HG03066 (cell line): Measurements from ENCODE around the gene LMBRD2.
"Not testable (repeated sequence)": the region's sequence is repeated elsewhere in the genome, so short reads cannot be mapped to it uniquely, and the experiment has no call there.

Source experiments
- ATAC-seq: cut with Tn5 transposase; IDR thresholded peaks from one replicate; pipeline ENCODE4 v1.9.1; 2021; ENCODE audit warnings: low read depth; ENCODE audit not compliant: unreplicated experiment

LMBRD2 gene

DNA sequence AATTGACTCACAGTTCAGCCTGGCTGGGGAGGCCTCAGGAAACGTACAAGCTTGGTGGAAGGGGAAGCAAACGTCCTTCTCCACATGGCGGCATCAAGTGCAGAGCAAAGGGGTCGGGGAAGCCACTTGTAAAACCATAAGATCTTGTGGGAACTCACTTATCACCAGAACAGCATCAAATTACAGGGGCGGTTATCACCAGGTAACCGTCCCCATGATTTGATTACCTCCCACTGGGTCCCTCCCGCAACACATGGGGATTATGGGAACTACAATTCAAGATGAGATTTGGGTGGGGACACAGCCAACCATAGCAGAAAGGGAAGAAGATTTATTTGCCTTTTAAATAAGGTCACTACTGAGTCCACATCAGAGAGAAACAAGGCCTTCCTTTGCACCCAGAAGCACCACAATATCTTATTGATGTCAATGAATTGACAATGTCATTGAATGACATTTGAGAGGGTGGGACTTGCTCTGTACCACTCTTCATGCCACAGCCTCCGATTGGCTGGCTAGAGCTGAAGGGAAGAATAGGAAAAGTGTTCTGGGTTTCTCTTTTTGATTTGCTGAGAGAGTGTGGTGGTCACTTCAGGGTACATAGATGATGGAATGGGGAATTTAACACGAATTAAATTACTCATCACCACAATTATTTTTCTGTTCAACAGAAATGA, 11.3 kb upstream of the LMBRD2 start:
- no peak for ATAC-seq

DNA sequence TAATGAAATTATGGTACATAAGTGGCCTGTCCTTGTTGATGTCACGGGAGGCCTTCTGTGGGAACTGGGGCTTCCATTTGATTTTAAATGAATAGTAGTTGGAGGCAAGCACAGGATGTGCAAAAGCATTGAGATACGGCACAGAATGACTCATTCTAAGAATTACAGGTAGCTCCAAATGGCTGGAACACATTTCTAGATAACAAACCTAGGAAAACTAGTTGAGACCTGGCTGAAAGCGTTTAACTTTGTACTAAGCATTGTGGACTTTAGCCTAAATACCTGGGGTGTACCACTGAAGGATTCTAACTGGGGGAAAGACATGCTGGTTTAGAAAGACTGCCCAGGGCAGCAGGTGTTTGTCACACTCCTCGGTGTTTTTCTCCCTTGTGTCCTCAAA, 9.7 kb upstream of the LMBRD2 start:
- ATAC-seq = no peak

DNA sequence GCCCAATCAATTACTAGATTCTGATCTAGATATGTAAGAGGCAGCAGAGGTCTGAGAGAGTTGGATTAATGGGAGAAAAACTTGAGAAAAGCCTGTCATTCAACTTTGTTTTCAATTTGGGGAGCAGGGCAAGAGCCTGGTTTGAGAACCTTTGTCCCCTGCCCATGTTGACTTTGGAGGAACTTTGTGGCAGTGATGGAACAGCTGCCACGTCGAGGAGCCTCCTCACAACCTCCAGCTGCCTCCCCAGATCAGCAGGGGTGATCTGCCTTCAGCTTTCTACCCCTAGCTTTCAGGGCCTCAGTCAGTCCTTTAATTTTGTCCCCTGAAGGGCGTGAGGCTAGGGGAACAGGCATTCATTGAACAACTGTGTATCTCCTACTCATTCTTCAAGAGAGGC, 8.9 kb upstream of the LMBRD2 start:
- no peak for ATAC-seq

DNA sequence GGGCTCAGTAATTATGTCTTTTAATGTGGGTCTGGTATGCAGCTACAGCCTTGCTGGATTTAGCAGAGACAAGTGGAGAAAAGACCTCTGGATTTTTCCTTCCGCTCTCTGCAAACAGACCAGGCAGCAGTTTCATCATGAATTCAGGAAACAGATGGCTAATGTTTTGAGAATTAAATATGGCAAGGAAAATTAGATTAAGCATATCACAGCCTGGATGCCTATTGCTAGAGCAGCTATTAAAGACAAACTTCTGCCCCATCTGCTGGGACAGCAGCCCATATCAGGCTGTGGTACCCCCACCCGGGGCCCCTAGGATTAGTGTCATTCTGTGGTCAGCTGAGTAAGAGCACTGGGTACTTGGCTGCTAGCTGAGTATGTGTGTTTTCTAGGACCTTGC, 6.5 kb upstream of the LMBRD2 start:
- no peak for ATAC-seq

DNA sequence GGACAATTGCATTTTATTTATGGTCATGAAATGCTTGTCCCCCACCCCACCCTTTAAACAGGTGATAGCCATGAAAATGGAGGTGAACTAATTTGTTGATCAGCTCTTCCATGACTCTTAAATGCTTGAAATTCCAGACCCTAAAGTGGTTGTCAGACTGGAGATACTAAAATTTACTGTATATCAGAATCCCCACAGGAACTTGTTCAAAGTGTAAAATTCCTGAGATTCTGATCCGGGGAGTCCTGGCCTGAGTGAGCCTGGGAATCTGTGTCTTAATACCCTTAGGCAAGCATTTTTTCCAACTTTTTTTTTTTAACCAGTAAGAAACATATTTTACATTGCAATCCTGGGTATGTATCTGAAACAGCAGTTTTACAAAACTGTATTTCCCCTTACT, 4.9 kb upstream of the LMBRD2 start:
- ATAC-seq = no peak

DNA sequence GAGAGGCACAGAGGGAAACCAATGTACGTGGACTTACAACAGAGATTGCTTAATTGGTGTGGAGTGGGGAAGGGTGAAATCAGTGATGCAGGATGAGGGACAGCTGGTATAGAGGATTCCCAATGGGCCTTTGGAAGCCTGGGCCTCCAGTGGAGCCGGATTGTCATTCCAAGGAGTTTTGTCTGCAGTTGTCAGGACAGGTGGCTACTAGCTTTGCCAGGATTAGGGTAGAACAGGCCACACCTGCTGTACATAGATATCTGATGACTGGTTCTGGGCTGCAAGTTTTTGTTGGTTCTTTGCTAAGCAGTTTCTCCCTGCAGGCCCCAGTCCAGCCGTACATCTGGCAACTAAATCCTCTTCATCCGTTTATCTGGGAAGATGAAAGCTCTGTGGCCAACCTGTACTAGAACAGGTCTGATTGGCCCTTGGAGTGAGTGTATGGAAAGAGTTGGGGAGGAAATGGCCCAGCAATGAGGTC, 4.5 kb upstream of the LMBRD2 start:
- no peak for ATAC-seq

DNA sequence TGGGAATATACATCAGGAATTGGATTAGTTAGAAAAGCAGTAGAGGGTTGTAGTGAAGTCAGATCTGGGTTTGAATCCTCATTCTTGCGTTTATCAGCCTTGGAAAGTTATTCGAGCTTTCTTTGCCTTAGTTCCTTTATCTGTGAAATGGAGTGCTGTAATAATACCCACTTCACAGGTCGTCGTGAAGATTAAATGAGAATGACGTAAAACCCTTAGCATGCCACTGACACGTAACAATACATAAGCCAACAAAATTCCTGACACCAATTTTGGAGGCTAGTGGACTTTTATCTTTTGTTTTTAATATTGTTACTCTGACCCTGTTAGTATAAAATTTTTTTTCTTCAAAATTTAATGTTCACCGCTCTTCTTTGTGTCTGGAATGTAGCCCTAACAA, 3.6 kb upstream of the LMBRD2 start:
- ATAC-seq = no peak

DNA sequence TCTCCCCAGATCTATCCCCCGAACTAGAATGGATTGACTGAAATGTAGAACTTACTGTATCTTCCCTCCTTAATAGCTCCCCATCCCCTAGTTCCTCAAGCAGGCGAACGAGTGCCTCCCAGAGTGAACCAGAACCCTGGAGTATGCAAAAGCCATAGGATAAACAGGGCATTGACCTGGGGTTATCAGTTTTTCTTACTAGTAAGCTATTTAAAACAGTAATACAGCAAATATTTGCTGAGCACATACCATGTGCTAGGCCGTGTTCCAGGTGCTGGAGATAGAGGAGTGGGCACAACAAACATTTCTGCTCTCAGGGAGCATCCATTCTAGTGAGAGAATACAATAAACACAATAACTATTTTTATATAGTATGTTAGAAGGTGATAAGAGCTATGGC, 2.0 kb upstream of the LMBRD2 start:
- no peak for ATAC-seq

DNA sequence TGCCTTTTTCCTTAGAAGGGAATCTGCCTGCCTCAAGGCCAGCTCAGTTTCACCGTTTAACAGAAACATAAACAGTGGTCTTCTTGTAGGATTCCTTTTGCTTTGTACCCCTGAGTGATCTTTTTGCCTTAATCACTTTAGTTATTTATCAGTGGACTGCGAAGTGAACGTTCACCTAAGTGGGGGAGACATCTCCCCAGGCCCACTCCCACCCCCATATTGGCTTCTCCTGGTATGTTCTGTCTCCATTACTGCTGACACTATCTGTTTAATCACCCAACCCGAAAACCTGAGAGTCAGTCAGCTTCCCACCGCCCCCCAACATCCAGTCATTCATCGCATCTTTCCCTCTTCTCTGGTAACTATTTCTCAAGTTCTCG, 1.6 kb upstream of the LMBRD2 start:
- no peak for ATAC-seq

DNA sequence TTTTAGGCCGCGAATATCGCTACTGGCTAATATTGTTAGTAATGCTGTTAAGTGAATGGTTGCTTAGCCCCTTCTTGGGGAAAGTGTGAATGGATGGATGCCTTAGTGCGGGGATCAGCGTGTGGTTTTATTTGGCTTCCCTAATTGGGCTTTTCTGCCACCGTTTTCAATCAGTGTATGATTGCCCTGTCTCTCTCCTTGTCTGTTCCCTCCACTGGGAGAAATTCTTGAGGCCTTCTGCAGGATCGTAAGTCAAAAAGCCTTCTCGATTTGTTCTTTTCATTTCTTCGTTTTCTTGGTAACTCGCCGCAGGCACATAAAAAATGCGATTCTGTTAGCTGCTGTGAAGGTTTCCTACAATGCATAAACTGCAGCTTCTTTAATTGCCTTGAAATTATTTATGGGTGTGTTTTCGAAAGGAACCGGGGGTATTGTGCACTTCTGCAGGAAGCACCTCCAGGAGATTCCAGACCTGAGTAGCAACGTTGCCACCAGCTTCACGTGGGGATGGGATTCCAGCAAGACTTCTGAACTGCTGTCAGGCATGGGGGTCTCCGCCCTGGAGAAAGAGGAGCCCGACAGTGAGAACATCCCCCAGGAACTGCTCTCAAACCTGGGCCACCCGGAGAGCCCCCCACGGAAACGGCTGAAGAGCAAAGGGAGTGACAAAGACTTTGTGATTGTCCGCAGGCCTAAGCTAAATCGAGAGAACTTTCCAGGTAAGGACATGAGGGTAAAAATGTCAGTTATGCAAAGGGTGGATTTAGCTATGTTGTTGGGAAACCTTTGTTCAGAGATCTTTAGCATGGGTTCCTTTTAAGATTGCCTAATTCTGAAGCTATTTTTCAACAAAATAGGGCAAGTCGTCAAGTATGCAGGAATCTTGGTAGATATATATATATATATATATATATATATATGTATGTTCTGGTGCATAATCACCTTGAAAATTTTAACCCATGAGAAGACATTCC, 924 bp upstream of the LMBRD2 start:
- ATAC-seq = peak; percentile 0

DNA sequence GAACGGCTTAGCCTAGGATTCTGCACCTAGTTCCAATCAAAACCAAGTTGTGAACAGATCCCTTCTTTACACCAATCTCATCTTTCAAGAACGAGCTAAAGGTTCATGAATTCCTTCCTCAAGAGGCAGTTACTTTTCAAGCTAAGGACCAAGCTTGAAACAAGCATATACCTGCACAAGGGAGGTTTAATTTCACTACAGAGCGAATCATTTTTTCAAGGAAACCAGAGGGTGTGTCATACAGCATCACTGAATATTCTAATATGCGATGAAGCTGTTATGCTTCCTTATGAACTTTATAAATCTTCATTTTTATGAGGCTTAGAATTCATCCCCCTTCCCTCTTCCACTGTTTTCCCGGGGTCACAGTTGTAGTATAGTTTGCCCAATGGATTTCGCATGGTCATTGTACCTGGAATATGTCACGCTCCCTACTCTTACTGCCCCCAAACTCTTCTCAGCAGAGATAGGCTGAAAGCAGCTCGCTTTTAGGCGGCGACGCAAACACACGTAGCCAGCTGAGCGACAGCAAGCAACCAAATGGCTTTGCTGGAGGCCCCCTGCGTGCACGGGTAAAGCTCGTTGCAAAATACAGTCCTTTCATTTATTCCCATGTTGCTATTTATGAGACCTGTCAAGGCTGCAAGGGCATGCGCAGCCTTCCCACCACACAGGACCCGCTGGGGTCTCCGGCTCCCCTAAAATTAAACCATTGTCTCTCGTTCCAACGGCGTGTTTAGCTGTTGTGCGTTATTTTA, 832 bp downstream of the LMBRD2 start:
- peak; percentile 33 for ATAC-seq

DNA sequence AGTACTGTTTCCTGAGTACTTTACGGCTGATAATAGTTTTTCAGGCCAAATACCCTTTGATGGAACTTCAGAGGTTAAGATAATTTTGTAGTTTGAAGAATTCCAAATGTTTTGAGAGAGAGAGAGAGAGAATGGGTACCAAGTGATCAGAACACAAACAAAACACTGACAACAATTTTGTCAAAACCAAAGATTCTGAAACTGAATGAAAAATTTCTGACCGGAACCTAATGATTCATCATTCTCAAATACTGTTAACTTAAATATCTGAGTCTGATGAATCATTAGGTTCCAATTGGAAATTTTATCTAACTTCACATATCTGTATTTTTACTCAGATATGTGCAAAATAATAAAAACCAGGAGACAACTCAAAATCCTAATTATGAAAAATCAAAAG, 4.0 kb downstream of the LMBRD2 start:
- ATAC-seq = no peak

DNA sequence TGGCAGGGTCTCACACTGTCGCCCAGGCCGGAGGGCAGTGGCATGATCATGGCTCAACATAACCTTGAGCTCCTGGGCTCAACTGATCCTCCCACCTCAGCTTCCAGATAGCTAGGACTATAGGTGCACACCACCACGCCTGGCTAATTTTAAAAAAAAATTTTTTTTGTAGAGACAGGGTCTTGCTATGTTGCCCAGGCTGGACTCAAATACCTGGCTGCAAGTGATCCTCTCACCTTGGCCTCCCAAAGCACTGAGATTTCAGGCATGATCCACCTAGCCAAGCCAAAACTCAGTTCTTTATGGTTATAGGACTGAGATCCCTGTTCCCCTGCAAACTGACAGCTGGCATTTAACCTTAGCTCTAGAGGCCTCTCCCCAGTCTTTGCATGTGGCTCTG, 5.3 kb downstream of the LMBRD2 start:
- no peak for ATAC-seq

DNA sequence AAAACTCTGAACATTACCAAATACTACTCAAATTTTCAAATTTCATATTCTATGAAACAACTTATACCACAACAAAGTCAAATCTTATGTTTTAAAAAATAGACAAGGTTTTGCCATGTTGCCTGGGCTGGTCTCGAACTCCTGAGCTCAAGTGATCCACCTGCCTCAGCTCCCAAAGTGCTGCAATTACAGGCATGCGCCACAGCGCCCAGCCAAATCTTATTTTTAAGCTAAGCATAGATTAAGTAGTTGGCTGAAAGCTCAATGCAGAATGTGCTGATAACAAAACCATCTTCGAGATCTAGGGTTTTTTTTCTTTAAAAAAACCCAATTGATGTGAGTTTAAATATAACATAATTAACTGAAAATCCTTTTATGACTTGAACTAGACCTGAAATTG, 6.4 kb downstream of the LMBRD2 start:
- ATAC-seq = no peak

DNA sequence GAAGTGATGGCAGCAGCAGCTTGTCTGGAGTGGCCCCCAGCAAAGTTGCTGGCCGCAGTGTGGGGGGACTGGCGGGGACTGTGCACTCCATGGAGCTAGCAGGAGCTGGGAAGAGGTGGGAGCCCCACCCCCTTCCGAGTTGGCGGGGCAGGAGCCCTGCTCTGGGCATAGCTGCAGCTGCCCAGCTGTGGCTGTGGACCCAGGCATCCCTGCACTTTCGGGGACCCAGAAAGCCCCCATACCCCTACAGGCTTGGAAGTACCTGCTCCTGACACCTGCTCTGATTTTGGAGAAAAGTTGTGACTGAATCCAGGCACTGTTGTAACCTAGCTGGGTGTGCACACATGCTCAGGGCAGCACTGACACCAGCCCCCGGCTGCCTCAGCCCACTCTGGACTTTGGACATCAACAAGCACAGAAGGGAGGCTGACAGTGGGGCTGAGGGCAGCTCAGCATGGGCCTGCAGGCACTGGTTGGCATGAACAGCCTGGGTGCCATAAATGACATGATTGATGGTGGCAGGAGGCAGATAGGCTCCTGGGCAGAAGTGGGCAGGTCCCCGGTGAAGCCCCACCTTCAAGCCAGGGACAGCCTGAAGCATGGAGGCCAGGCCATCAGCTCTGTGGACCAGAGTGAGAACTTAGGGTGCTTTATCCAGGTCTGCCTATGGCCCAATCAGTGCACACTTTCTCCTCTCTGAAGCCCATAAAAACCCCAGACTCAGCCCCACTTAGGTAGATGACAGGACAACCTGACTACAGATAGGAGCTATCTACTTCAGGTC, 12.6 kb downstream of the LMBRD2 start:
- ATAC-seq = no peak

DNA sequence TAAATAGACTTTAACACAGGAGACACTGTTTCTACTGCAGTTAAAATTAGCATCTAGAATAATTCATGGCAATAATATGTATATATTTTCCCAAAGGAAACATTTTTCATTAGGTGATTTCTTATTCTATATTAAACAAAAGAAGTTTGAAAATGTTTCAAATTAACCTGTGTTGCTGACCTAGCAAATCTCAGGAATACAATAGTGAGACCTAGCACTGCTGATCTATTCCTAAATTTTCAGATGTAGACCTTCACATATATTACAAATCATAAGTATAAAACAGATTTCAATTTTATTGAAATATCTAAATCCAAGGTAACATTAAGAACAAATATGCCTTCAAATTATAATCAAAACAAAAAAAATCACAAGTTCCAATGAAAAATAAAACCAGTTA, 15.1 kb downstream of the LMBRD2 start:
- no peak for ATAC-seq

DNA sequence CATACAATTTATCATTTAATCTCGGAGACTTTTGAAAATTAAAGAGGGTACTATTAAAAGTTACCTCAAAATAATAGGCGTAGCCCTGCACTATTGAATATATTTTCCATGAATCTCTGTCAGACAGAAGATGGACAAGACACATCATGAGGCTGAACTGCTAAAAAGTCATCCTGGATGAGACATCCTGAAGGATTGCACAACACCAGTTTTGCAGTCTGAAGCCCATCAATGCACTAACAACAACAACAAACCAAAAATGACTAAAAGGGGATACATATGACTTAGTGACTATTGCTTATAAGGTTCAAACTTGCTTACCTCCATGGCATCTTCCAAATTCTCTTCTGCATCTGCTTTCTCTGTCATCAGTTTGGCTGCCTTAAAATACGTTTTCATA, 15.7 kb downstream of the LMBRD2 start:
- ATAC-seq = no peak

DNA sequence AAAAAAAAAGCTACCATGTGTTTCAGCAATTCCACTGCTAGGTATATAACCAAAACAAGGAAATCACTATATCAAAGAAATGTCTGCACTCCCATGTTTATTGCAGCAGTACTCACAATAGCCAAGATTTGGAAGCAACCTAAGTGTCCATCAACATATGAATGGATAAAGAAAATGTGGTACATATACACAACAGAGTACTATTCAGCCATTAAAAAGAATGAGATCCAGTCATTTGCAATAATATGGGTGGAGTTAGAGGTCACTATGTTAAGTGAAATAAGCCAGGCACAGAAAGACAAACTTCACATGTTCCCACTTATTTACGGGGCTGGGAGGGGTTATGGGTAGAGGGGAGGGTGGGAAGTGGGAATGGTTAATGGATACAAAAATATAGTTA, 18.7 kb downstream of the LMBRD2 start:
- ATAC-seq = not testable (repeated sequence)

DNA sequence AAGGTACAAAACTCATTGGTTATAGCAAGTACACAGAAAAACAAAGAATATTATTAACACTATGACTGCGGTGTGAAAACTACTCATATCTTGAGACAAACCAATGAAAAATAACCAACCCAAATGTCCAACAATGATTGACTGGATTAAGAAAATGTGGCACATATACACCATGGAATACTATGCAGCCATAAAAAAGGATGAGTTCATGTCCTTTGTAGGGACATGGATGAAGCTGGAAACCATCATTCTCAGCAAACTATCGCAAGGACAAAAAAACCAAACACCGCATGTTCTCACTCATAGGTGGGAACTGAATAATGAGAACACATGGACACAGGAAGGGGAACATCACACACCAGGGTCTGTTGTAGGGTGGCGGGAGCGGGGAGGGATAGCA, 22.0 kb downstream of the LMBRD2 start:
- not testable (repeated sequence) for ATAC-seq

DNA sequence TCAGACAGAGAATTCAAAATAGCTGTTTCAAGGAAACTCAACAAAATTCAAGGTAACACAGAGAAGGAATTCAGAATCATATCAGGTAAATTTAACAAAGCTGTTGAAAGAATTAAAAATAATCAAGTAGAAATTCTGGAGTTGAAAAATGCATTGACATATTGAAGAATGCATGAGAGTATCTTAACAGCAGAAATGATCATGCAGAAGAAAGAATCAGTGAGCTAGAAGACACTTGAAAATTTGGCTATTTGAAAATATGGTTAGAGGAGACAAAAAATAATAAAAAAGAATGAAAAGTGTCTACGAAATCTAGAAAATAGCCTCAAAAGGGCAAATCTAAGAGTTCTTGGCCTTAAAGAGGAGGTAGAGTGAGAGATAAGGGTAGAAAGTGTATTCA, 22.9 kb downstream of the LMBRD2 start:
- no peak for ATAC-seq
